ENCODE data around the gene MCRS1. TPM values are rescaled to one million over a fixed set of nuclear protein-coding genes. Genes with fewer than 3 reads are reported as not detected.

MCRS1 gene
- total RNA-seq, 1 experiment from 2014 or later, result 103 TPM

GRCh38 chr12:49599961-49600360 lies 32.0 kb upstream of the MCRS1 start:
- H3K27ac Mint-ChIP-seq, result no peak overlapping the region; a peak in 1 of 7 replicates
- Histone ChIP-seq H2AK5ac (ENCODE audit: insufficient read length, low read length) (no peak overlapping the region), H2BK20ac (ENCODE audit: low read depth, low read length, poor library complexity, severe bottlenecking) (no peak overlapping the region), H2BK5ac (ENCODE audit: insufficient read length, low read length) (no peak overlapping the region), H3K9me3 (ENCODE audit: control insufficient read depth, low read depth, low read length) (no peaks in the 10 kb centered on the region), H3K79me1 (ENCODE audit: insufficient read depth, low read depth, low read length, poor library complexity, severe bottlenecking) (no peaks in the 10 kb centered on the region), H3K56ac (ENCODE audit: insufficient read length, low read depth, low read length) (no peak overlapping the region), H4K5ac (ENCODE audit: insufficient read length, low read depth, low read length) (no peak overlapping the region), H2BK120ac (ENCODE audit: low read depth, low read length, poor library complexity, severe bottlenecking) (no peak overlapping the region), H3K79me2 (ENCODE audit: insufficient read depth, low read length) (no peaks in the 10 kb centered on the region), H3K9ac (ENCODE audit: extremely low read depth, insufficient read length, low read length) (no peak overlapping the region), H2BK15ac (ENCODE audit: low read depth, low read length) (no peak overlapping the region), H3K4me1 (ENCODE audit: insufficient read depth, low read length) (no peaks in the 10 kb centered on the region), H4K8ac (replicated peaks; ENCODE audit: insufficient read length, low read depth, low read length) (no peak overlapping the region), H4K91ac (ENCODE audit: insufficient read length, low read depth, low read length) (no peak overlapping the region), H4K20me1 (ENCODE audit: control insufficient read depth, insufficient read depth, insufficient read length) (no peaks in the 10 kb centered on the region), H3K4ac (ENCODE audit: low read depth, low read length) (no peak overlapping the region), H2AFZ (ENCODE audit: low read length) (no peak overlapping the region), H3K14ac (ENCODE audit: insufficient read depth, low read length) (no peak overlapping the region), H3T11ph (ENCODE audit: low read length) (no peak overlapping the region), H3K4me2 (ENCODE audit: insufficient read depth, insufficient read length, low read length) (no peak overlapping the region), H3K23ac (ENCODE audit: insufficient read length, low read depth, low read length) (no peak overlapping the region), H3K27me3 (ENCODE audit: insufficient read depth, low read length) (peaks cover 2% of the 10 kb centered on the region; the same call in 1 of the 2 replicates), H2BK12ac (ENCODE audit: insufficient read length, low read depth, low read length) (no peak overlapping the region), H3K23me2 (ENCODE audit: insufficient read length, low read depth, low read length, poor library complexity, severe bottlenecking) (no peaks in the 10 kb centered on the region), H3K27ac (ENCODE audit: insufficient read length, low read depth, low read length) (no peak overlapping the region), H3K18ac (ENCODE audit: insufficient read length, low read depth, low read length) (no peak overlapping the region)
- no CpG with 5 or more reads among the region's 8 CpGs for WGBS (ENCODE audit: extremely low coverage, insufficient read length, low lambda C conversion rate)
- DNase-seq, result no peak
- TF ChIP-seq CTCF (conservative IDR thresholded peaks at IDR 0.05), result no peak
- H3K4me3 Mint-ChIP-seq, result no peak overlapping the region
- H3K4me1 Mint-ChIP-seq, result peaks cover 0 to 5% of the 10 kb centered on the region in 2 experiments; a peak in 2 of 4 replicates
- H3K36me3 Mint-ChIP-seq (ENCODE audit: insufficient read depth in 1 of 3, low read depth in 3 of 3), result peaks cover 0 to 6% (median 4%) of the 10 kb centered on the region in 3 experiments; a peak in 4 of 7 replicates
- H3K27me3 Mint-ChIP-seq (ENCODE audit: low read depth), result peaks cover 1% of the 10 kb centered on the region
- H3K9me3 Mint-ChIP-seq, result no peaks in the 10 kb centered on the region

Measured in H9 (cell line).